Keratinocyte (primary cell): ENCODE measurements around the gene XPNPEP2. TPM values are rescaled to one million over a fixed set of nuclear protein-coding genes. Genes with fewer than 3 reads are reported as not detected.

ENCODE experiments used
- DNase-seq: peaks from one replicate; pipeline ENCODE4 v3.0.0-alpha.2; 2011; ENCODE audit warnings: low read depth, missing footprints, low spot score
- FAIRE-seq: peaks from 2 replicates; lab custom pipeline; 2011; peaks lifted over from hg19 to GRCh38; lab: Jason Lieb, UNC
- H2AFZ ChIP-seq: 2 replicates; pipeline ENCODE4 v1.6.0; 2012; ENCODE audit warnings: low read length, control low read depth, inconsistent platforms; ENCODE audit not compliant: control insufficient read depth
- H3K27ac ChIP-seq: 2 replicates; pipeline ENCODE4 v1.5.1; 2011; ENCODE audit warnings: low read length; ENCODE audit not compliant: control insufficient read depth, insufficient read depth
- H3K27me3 ChIP-seq: 3 replicates; pipeline ENCODE4 v1.6.0; 2011; ENCODE audit warnings: low read length; ENCODE audit not compliant: control insufficient read depth, insufficient read depth; ENCODE audit errors: extremely low read depth
- H3K36me3 ChIP-seq, 2 experiments: 2 replicates in 1 of 2; 3 replicates in 1 of 2; pipeline ENCODE4 v1.5.1; 2011; ENCODE audit warnings: low read length in 2 of 2, mild to moderate bottlenecking in 1 of 2; ENCODE audit not compliant: control insufficient read depth in 2 of 2, insufficient read depth in 2 of 2; ENCODE audit errors: extremely low read depth in 1 of 2
- H3K4me1 ChIP-seq: 3 replicates; pipeline ENCODE4 v1.5.1; 2011; ENCODE audit warnings: low read length; ENCODE audit not compliant: control insufficient read depth, insufficient read depth; ENCODE audit errors: extremely low read depth
- H3K4me2 ChIP-seq: 3 replicates; pipeline ENCODE4 v1.6.0; 2011; ENCODE audit warnings: low read depth, low read length; ENCODE audit not compliant: control insufficient read depth, insufficient read depth; ENCODE audit errors: extremely low read depth
- H3K4me3 ChIP-seq, 3 experiments: fragments of 200-600 bp in 1 of 3; sonication (generic) in 1 of 3; 2 replicates in 2 of 3; 3 replicates in 1 of 3; pipeline ENCODE4 v1.5.1; 2011 to 2016; ENCODE audit warnings: low read length in 3 of 3, mild to moderate bottlenecking in 3 of 3, control low read depth in 2 of 3, inconsistent platforms in 1 of 3, low read depth in 1 of 3, mixed read lengths in 1 of 3, mixed run types in 1 of 3, moderate library complexity in 1 of 3; ENCODE audit not compliant: control insufficient read depth in 2 of 3, insufficient read depth in 2 of 3; ENCODE audit errors: extremely low read depth in 1 of 3
- H3K79me2 ChIP-seq: 2 replicates; pipeline ENCODE4 v1.6.0; 2012; ENCODE audit warnings: low read length; ENCODE audit not compliant: control insufficient read depth, insufficient read depth
- H3K9ac ChIP-seq: 3 replicates; pipeline ENCODE4 v1.6.0; 2011; ENCODE audit warnings: low read length; ENCODE audit not compliant: control insufficient read depth, insufficient read depth; ENCODE audit errors: extremely low read depth
- H3K9me1 ChIP-seq: 3 replicates; pipeline ENCODE4 v1.6.0; 2011; ENCODE audit warnings: low read length; ENCODE audit not compliant: control insufficient read depth, insufficient read depth; ENCODE audit errors: extremely low read depth
- H3K9me3 ChIP-seq: 2 replicates; pipeline ENCODE4 v1.5.1; 2012; ENCODE audit warnings: low read depth, low read length; ENCODE audit not compliant: control insufficient read depth
- H4K20me1 ChIP-seq: 3 replicates; pipeline ENCODE4 v1.6.0; 2011; ENCODE audit warnings: low read length; ENCODE audit not compliant: control insufficient read depth, insufficient read depth; ENCODE audit errors: extremely low read depth
- EZH2 ChIP-seq: IDR thresholded peaks from one replicate; pipeline ENCODE4 v1.6.1; 2012; ENCODE audit warnings: inconsistent platforms, mild to moderate bottlenecking, low read length, moderate library complexity
- dilution Hi-C: fragments of 300-500 bp; cut with MboI; formaldehyde crosslinking; loops from one replicate; pipeline ENCODE4 v1.7.0; 2020; ENCODE audit warnings: low sequenced_read_pairs; ENCODE audit not compliant: extremely low pct_ligation_motif_present
- polyA plus RNA-seq, 5 experiments: library from polyadenylated mRNA; depleted of rRNA in 3 of 5; stranded (reverse) in 3 of 5; stranded (forward) in 1 of 5; unstranded in 1 of 5; fragments of >200 nt; gene quantifications; 1 replicate in 1 of 5; 2 replicates in 3 of 5; 3 replicates in 1 of 5; pipeline versions ENCODE4 v1.2.1 to v1.2.3, GENCODE V29; 2011 to 2012; ENCODE audit warnings: missing spikeins in 2 of 5, low read depth in 1 of 5, low replicate concordance in 1 of 5
- TF ChIP-seq, protein P1 (sequence below), 3 experiments: IDR thresholded peaks in 1 of 3; conservative IDR thresholded peaks in 1 of 3; optimal IDR thresholded peaks in 1 of 3; 2 replicates in 2 of 3; 3 replicates in 1 of 3; pipeline versions ENCODE3 to v1.5.1; 2011; ENCODE audit warnings: low read length in 3 of 3, mild to moderate bottlenecking in 3 of 3, moderate library complexity in 2 of 3, control low read depth in 1 of 3, inconsistent platforms in 1 of 3; ENCODE audit not compliant: insufficient read depth in 2 of 3; ENCODE audit errors: extremely low read depth in 1 of 3

Gene XPNPEP2
- polyA plus RNA-seq, 1 donor (not counting 4 experiments of a cell fraction or from before 2014, with no cell fraction given), result not detected

DNA sequence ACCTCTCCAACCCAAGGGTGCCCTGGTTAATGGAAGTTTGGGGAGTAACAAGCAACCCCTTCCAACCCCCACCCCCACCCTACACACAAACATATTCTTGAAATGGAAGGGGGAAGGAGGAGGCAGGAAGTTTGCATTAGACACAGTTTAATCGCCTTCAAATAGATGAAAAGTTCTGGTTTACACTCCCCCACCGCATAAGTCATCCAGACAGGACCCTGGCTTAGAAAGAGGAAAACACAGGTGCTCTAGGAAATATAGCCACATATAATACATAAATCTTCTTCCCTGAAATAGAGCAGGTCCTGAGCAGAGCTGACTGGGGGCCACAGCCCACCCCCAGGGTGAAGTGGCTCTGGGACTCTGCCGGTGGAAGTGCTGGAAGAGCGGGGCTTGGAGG, 66.0 kb downstream of the XPNPEP2 start:
- no peaks in the 10 kb centered on the region for H3K9me1 ChIP-seq
- no peak overlapping the region for H3K4me3 ChIP-seq
- H3K4me2 ChIP-seq, result no peak overlapping the region
- dilution Hi-C loops, result no loop called here
- H3K27me3 ChIP-seq, result no peaks in the 10 kb centered on the region
- no peak overlapping the region for H3K9ac ChIP-seq
- no peaks in the 10 kb centered on the region for H3K9me3 ChIP-seq
- DNase-seq (no peak), FAIRE-seq (no peak)
- no peak overlapping the region for H3K27ac ChIP-seq
- H2AFZ ChIP-seq, result no peak overlapping the region
- H3K4me1 ChIP-seq, result no peaks in the 10 kb centered on the region
- H3K36me3 ChIP-seq, result no peaks in the 10 kb centered on the region
- no peaks in the 10 kb centered on the region for H3K79me2 ChIP-seq
- H4K20me1 ChIP-seq, result no peaks in the 10 kb centered on the region
- TF ChIP-seq, protein P1, sequence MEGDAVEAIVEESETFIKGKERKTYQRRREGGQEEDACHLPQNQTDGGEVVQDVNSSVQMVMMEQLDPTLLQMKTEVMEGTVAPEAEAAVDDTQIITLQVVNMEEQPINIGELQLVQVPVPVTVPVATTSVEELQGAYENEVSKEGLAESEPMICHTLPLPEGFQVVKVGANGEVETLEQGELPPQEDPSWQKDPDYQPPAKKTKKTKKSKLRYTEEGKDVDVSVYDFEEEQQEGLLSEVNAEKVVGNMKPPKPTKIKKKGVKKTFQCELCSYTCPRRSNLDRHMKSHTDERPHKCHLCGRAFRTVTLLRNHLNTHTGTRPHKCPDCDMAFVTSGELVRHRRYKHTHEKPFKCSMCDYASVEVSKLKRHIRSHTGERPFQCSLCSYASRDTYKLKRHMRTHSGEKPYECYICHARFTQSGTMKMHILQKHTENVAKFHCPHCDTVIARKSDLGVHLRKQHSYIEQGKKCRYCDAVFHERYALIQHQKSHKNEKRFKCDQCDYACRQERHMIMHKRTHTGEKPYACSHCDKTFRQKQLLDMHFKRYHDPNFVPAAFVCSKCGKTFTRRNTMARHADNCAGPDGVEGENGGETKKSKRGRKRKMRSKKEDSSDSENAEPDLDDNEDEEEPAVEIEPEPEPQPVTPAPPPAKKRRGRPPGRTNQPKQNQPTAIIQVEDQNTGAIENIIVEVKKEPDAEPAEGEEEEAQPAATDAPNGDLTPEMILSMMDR (optimal IDR thresholded peaks at IDR 0.05 in 1 of 3, IDR thresholded peaks at IDR 0.05 in 1 of 3, conservative IDR thresholded peaks at IDR 0.05 in 1 of 3; ENCODE audit: extremely low read depth in 1 of 3, insufficient read depth in 2 of 3, low read length in 3 of 3), result no peak
- TF ChIP-seq EZH2, result no peak

DNA sequence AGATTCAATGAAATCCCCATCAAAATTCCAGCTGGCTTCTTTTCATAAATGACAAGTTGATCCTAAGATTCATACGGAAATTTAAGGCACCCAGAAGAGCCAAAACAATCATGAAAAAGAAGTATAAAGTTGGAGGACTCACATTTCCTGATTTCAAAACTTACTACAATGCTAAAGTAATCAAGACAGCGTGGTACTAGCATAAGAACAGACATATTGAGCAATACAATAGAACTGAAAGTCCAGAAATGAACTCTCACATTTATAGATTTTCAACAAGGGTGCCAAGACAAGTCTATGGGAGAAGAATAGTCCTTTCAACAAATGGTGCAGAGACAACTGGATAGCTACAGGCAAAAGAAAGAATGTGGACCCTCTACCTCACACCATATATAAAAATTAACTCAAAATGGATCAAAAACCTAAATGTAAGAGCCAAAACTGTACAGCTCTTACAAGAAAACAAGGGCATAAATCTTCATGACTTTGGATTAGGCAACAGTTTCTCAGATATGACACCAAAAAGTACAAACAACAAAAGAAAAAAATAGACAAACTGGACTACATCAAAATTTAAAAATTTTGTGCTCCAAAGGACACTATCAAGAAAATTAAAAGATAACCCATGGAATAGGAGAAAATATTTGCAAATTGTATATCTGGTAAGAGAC, 69.5 kb downstream of the XPNPEP2 start:
- no peak overlapping the region for H3K4me2 ChIP-seq
- dilution Hi-C loops, result no loop called here
- DNase-seq (no peak), FAIRE-seq (no peak)
- H3K9ac ChIP-seq, result no peak overlapping the region
- no peaks in the 10 kb centered on the region for H3K4me1 ChIP-seq
- no peaks in the 10 kb centered on the region for H3K27me3 ChIP-seq
- TF ChIP-seq, protein P1 (optimal IDR thresholded peaks at IDR 0.05 in 1 of 3, IDR thresholded peaks at IDR 0.05 in 1 of 3, conservative IDR thresholded peaks at IDR 0.05 in 1 of 3; ENCODE audit: extremely low read depth in 1 of 3, insufficient read depth in 2 of 3, low read length in 3 of 3), result no peak
- TF ChIP-seq EZH2, result no peak
- no peak overlapping the region for H2AFZ ChIP-seq
- no peaks in the 10 kb centered on the region for H3K79me2 ChIP-seq
- H3K9me1 ChIP-seq, result no peaks in the 10 kb centered on the region
- no peak overlapping the region for H3K27ac ChIP-seq
- no peak overlapping the region for H3K4me3 ChIP-seq
- H3K9me3 ChIP-seq, result no peaks in the 10 kb centered on the region
- H3K36me3 ChIP-seq, result no peaks in the 10 kb centered on the region
- no peaks in the 10 kb centered on the region for H4K20me1 ChIP-seq
